Activated gamma-delta T cell treated with anti-CD3 and anti-CD28 coated beads, Interleukin-2, amount 50 U/mL, for 16 hours (primary cell): ENCODE results near the gene OR9Q1.
"Not testable (repeated sequence)": the region's sequence is repeated elsewhere in the genome, so short reads cannot be mapped to it uniquely, and the experiment has no call there.

Source experiments
- DNase-seq: peaks from one replicate; pipeline ENCODE4 v3.0.0-alpha.2; 2020; ENCODE audit warnings: low read depth

The OR9Q1 gene, protein sequence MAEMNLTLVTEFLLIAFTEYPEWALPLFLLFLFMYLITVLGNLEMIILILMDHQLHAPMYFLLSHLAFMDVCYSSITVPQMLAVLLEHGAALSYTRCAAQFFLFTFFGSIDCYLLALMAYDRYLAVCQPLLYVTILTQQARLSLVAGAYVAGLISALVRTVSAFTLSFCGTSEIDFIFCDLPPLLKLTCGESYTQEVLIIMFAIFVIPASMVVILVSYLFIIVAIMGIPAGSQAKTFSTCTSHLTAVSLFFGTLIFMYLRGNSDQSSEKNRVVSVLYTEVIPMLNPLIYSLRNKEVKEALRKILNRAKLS

DNA sequence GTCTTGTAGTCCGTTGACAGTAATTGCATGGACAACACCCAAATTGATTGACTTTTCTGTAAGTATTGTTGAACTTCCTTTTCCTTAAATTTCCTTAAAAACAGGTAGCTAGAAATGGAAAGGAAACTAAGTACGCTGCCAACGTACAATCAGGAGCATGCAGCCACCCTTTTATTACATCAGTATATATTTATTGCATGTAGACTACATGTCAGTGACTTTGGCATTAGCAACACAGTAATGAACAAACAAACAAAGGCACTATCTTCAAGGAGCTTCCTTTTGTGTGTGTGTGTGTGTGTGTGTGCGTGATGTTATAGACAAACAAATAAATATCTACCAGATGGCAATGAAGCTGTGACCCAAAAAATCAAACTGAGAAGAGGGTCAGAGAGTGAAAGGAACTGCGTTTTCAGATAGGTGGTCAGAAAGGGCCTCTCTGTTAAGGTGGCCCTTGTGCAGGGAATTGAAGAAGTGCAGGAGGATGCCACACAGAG is at the start of gene OR9Q1:
Gene OR9Q1 (plus strand): TSS at position 447 of the 497 bp plus-strand sequence. CDS start 155,564 bp downstream, outside the sequence.
- DNase-seq = no peak

DNA sequence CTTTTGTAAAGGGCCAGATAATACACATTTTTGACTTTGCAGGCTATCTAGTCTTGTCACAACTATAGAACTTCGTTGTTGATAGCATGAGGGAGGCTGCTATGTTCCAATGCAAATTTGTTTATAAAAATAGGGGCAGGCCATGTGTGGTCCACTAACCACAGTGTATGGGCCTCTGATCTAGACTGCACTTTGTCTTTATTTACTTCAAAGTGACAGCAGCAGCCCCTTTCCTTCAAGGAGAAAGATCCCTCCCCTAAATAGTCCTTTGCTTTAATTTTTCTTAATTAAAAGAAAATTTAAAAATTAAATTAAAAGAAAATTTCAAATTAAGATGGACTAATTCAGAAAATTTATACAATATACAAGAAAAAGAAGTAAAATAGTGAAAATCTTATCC is 49.5 kb upstream of the OR9Q1 start:
- DNase-seq = no peak

DNA sequence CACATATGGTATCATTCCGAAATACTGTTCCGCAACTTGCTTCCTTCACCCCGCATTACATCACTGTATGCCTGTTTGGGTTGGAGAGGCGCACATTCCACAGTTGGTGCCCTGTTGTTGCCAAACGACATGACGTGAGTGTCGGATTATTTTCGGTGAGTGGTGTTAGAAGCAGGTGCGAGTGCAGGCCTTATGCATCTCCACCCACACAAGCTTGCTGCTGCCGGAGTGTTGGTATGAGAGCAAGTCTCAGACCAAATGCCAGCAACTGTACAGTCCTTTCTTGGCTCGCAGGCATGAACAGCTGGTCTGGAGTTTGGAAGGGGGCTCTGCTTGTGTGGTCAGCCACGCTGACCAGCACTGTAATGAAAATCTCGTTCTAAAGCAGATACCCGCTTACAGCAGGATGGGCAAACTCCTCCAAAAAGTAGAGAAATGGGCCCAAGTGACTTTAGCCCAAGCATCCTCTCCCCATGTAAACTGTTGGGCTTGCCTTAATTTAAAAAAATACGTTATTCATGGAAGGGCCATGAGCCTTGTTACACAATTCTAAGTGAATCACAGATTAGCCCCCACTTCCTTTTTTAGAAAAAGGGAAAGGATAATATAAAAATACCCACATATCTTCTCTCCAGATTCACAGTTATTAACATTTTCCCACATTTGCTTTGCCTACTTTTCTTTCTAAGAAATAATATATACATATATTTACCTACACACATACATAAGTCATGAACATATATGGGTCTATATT is 48.7 kb upstream of the OR9Q1 start:
- no peak for DNase-seq

DNA sequence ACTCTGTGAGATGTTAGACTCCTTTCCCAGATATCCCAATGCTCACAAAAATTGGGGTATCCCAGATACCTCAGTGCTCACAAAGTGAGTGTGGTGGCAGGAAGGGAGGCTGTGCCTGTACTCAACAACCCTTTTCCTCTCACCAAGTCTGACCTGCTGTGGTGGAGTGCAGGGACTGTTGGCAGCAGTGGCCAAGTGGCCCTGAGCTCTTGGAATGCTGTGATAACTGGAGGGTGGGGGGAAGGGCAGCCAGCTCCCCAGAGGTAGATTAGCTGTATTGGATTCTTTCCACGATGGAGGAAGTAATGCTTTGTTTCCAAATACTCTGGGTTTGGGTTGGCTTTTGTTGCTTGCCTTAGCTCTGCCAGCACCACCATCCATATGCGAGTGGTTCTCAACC is 46.0 kb upstream of the OR9Q1 start:
- no peak for DNase-seq

DNA sequence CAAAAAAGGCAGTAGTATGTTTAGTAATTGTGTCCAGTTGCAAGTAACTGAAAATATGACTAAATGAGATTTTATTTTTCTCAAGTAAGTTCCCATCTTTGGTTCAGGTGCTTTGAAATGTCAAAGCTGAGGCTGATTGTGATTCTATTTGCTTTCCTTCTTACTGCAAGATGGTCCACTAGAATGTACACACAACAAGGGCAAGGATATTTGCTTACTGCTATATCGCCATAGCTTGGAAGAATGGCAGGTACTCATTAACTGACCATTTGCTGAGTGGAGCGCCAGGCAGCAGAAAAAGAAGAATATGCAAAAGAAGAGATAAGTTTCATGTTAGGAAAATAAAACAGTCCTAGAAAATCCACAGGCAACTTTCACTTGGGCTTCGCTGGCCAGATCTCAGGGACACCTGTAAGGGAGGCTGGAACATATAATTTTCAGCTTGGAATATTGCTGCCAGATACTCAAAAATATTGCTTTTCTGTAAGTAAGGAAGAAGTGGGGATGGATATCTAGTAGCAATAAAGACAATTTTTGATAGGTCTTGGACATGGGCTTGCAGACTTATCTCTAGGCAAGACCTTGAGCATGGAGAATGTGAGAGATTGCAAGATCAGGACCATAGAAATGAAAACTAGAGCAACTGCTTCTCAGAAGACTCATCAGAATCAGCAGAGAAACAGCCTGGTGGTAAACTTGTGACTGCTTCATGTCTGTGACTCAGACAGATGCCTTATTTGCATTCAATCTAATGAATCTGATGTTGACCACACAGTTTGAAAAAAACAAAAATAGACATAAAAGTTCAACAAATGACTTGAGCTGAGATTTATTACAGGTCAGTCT is 44.8 kb upstream of the OR9Q1 start:
- DNase-seq = no peak

DNA sequence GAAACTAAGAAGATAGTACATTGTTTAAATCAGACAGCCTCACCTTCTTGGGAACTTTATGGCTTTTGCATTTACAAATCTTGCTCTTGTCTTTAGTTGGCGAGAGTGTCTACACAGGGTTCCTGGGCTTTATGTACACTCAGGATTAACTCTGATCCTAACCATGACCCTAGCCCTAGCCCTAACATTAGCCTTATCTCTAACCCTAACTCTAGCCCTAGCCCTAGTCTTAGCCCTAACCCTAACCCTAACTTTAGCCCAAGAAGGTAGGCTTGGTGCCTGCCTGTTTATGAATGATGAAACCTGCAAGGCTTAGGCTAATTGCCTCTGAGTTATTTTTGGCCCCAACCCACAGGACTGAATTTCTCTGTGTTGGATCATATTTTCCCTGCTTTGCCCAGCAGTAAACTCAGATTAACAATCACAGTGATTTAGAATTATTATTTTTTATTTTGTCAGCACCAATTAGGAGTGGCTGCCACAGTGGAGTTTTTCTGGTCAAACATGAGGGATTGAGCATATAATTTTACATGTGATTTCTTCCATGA is 44.1 kb upstream of the OR9Q1 start:
- DNase-seq = no peak

DNA sequence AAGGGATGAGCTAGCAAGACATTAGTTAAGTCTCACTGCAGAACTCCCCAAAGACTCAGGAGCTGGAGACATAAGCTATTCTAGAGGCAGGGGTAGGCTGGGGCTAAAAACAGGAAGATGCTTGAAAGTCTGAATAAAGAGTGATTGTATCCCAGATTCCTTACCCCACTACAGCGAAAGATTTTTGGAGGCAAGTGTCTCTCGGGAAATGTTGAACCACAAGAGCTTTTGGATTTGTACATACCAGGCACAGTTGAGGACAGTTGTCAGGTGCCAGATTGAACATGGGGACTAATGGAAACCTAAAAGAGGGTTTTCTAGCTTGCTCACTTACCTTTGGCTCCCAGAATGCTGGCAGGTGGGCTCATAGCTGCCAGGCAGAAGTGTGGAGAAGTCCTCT is 43.5 kb upstream of the OR9Q1 start:
- no peak for DNase-seq

DNA sequence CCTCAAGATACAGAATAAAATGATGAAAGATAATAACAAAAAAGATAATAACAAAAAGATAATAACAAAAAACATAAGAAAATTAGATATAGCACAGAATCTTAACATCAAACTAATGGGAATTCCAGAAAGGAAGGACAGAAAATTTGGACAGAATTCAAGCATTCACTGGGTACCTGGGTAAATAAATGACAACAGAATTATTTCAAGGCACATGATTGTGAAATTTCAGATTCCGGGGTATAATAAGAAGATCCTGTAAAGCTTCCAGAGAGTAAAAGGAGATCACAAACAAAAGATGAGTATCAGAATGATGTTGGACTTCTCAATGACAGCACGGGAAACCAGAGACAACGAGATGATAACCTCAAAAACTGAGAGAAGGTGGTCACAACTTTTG is 42.1 kb upstream of the OR9Q1 start:
- no peak for DNase-seq

DNA sequence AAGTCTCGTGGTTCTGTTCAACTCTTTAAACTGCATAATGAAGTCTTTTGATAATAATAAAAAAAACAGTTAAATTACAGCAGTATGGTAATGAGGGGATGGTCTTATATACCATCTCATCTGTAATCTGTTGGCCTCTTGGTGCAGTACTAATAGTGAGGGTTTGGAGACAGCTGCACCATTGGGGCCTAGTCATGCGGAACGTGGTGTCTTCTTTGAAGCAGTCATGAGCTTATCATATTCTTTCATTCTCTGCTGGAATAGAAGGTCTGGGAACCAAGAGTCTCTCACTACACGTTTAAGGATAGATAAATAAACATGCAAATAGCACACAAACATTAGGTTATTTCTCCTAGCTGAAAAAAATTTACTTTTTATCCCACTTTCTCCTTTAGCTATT is 40.9 kb upstream of the OR9Q1 start:
- DNase-seq = no peak

DNA sequence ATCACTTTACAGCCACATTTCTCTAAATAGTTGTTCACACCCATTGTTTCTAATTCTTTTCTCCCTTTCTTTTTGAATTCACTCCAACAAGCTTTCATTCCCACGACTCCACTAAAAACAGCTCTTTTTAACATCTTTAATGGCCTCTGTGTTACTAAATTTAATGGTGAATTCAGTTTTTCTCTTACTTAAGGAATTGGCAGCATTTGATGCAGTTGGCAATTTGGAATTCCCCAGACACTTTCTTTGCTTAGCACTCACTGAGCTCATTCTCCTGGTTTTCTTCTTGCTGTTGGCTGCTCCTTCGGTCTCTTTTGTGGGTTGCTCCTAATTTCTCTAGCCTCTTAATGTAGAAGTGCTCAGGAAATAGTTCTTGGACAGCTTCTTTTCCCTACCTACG is 40.5 kb upstream of the OR9Q1 start:
- no peak for DNase-seq

DNA sequence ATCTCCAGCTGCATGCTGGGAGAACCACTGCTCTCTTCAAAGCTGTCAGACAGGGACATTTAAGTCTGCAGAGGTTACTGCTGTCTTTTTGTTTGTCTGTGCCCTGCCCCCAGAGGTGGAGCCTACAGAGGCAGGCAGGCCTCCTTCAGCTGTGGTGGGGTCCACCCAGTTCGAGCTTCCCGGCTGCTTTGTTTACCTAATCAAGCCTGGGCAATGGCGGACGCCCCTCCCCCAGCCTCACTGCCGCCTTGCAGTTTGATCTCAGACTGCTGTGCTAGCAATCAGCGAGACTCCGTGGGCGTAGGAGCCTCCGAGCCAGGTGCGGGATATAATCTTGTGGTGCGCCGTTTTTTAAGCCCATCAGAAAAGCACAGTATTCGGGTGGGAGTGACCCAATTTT is 24.2 kb upstream of the OR9Q1 start:
- not testable (repeated sequence) for DNase-seq

DNA sequence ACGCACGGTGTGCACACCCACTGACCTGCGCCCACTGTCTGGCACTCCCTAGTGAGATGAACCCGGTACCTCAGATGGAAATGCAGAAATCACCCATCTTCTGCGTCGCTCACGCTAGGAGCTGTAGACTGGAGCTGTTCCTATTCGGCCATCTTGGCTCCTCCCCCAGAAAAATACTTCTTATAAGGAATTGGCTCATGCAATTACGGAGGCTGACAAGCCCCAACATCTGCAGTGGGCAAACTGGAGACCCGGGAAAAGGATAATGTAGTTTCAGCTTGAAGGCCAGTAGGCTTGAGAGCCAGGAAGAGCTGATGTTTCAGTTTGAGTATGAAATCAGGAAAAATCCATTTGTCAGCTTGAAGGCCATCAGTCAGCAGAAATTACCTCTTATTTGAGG is 23.7 kb upstream of the OR9Q1 start:
- not testable (repeated sequence) for DNase-seq

DNA sequence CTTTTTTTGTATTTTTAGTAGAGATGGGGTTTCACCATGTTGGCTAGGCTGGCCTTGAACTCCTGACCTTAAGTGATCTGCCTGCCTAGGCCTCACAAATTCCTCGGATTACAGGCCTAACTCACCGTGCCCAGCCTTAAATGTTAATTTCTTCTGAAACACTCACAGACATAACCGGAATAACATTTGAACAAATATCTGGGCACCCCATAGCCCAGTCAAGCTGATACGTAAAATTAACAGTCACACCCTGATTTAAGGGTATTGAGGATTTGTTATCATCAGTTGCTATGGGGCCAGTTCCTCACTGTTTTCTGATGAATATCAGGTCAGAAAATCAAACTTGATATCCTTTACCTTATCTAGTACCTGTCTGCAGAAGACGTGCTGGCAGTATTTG is 23.0 kb upstream of the OR9Q1 start:
- DNase-seq = no peak

DNA sequence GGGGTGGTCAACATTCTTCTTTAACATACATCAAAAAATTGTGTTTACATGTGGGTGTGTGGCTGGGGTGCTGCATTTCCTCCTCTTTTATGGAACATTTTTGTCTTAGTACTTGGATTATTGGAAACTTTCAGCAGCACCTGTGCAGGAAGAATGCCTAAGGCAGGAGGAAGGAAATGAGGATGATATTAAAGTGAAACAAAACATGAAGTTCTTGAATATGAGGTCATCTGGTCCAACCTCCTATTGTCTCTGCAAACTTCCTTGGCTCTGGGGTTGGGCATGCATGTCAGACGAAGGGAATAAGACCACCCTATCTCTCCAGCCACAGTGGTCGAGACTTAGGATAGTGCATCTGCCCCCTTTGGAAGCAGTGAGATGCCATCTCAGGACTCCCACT is 20.6 kb upstream of the OR9Q1 start:
- DNase-seq = no peak

DNA sequence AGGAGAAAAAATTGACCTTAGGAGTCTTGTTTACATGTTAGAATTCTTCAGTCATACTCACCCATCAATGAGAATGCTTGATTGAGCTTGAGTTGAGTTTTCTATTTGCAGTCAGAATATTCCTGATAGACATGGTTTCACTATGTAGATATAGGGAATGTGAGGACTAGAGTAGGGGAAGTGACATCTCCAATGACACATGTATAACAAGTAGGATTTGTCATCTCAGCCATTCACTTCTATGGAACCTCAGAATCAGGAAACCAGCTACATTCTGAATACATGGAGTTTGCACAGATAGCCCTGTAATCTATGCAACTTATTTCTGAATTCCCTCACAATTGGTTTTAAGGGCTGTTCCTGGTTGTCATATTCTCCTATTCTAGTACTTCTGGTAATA is 20.1 kb upstream of the OR9Q1 start:
- no peak for DNase-seq

DNA sequence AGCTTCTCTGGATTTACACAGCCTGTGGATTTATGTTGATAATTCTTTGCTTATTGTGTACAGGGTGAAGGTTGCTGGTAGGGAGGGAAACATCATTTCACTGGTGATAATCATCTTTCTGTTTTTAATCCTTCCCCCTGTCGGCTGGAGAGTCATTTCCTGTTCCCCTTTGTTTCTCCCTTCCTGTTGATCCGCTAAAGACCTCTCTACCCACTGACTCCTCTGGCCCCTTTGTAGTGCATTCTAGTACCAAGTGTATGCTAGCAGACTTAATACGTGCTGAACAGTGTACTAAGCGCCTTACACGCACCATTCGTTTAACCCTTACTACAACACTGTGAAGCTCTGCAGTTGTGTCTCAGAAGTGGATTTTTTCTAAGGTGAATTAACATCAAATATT is 19.0 kb upstream of the OR9Q1 start:
- no peak for DNase-seq

DNA sequence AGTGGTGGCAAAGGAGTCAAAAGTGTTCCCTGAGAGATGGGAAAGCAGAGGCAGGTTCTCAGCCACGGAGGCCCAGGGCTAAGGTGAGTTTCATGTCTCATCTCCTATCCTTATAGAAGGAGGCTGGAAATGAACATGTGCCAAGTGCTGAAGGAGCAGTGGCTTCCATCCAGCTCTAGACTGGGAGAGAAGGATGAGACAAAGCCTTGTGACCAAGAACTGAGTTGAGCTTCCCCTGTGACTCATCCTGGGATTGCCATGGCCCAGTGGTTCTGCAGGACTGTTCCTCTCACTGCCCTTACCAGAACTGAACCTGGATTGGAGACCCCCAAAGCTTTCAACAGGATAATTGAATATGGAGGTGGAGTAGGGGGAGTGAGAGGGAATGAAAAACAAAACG is 16.7 kb upstream of the OR9Q1 start:
- DNase-seq = no peak

DNA sequence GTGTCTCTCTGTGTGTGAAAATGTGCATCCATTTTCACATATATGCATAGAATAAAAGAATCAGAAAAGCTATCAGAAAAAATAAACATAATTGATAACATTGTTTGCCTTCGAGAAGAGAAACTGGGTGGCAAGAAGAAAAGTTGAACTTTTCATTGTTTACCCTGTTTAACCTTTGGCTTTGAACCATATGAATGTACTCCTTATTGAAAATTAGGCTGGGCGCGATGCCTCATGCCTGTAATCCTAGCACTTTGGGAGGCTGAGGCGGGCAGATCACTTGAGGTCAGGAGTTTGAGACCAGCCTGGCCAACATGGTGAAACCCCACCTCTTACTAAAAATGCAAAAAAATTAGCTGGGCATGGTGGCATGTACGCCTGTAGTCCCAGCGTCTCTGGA is 11.9 kb upstream of the OR9Q1 start:
- no peak for DNase-seq

DNA sequence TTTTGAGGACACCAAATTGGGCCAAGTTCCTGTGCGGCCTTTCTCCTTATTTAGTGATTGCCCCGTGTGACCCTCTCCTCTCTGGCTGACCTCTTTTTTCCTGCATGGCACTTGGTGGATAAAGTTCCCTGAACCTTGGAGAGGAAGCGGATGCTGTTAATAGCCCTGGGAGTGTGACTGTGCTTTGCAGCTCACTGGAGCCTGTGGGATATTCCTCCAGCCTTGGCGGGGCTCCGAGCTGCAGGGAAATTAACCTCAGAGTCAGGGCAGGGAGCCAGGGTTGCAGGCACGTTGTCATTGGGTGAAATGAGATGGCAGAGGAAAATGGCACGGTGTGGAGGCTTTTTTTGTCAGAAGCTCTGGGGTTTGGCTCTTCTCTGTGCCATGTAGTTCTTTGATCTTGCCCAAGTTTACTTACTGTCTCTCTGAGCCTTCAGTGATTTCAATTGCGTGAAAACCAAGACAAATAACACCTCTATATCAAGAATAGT is 965 bp downstream of the OR9Q1 start:
- DNase-seq = no peak

DNA sequence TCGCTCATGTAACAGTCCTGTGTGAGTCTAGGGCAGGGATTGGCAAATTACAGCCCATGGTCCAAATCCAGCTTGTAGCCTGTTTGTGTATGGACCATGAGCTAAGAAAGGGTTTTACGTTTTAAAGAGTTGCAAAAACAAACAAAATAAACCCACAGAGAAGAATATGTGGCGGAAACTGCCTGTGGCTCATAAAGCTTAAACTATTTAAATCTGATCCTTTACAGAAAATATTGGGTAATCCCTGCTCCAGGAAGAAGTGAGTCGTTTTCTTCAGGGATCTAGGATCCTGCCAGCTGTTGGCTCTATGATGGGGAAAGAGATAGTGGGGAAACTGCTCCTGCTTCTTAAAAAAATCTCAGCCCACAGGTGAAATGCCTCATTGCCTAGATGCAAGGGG is 3.7 kb downstream of the OR9Q1 start:
- DNase-seq = no peak

DNA sequence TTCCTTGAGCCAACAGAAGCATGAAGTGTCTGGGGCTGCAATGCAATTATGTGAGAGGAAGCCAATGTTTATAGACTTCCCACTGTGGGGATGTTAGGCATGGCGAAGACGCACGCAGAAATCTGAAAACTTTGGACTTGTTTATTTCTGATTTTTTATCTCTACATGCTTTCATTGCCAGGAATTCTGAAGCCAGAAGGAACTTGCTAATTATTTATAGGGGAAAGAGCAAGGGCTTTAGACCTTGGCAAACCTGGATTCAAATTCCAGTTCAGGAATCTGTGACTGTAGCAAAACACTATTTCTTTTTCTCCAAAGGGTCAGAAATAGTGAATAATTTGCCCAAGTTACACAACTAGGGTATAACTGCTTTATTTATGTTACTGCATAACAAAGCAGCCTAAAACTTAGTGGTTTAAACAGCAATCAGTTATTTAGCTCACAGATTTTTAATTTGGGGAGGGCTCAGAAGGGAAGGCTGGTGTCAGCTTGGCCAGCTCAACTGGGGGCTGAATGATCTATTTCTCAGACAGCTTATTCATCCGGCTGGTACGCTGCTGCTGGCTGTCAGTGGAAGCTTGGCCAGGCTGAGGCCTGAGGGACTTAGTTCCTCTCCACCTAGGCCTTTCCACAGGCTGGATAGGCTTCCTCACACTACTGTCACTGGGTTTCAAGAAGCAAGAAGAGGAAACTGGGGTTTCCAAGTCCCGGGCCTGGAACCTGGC is 5.2 kb downstream of the OR9Q1 start:
- DNase-seq = no peak

DNA sequence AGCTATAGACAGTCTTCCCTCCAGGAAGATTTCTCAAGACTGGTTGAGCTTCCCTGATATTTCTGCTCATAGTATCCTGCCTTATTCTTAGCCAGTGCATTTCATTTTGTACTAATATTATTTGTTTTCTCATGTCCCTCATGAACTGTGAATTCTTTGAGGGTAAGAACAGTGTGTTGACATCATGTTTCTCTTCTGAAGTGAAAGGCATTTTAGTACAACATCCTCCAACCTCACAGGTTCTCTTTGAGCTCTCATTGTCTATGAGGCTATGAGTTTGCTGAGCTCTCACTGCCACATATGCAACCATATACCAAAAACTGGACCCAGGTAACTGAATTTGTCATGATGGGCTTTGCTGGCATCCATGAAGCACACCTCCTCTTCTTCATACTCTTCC is 7.0 kb downstream of the OR9Q1 start, which contains the start of gene OR6Q1:
Gene OR6Q1 (plus strand): TSS at position 301 of the 400 bp plus-strand sequence. CDS start 0 bp downstream, at position 301.
- DNase-seq = no peak
